Effector memory CD4-positive, alpha-beta T cell (primary cell): ENCODE measurements around the gene ZNF322.

Experiments
- DNase-seq, 3 donors: peaks; one replicate each; pipeline ENCODE4 v3.0.0-alpha.2; 2020
- H3K27ac ChIP-seq: 2 replicates; pipeline ENCODE4 v1.7.0; 2013; ENCODE audit warnings: mild to moderate bottlenecking, low read length, moderate library complexity; ENCODE audit not compliant: insufficient read depth, poor library complexity, severe bottlenecking
- H3K27me3 ChIP-seq: replicated peaks from 2 replicates; pipeline ENCODE4 v1.7.0; 2013; ENCODE audit warnings: mild to moderate bottlenecking, low read length; ENCODE audit not compliant: insufficient read depth, control insufficient read depth, poor library complexity, severe bottlenecking
- H3K36me3 ChIP-seq: 2 replicates; pipeline ENCODE4 v1.7.0; 2013; ENCODE audit warnings: mild to moderate bottlenecking, low read length, moderate library complexity; ENCODE audit not compliant: control insufficient read depth, insufficient read depth
- H3K4me1 ChIP-seq: 2 replicates; pipeline ENCODE4 v1.7.0; 2013; ENCODE audit warnings: low read length, mild to moderate bottlenecking; ENCODE audit not compliant: control insufficient read depth, insufficient read depth, poor library complexity, severe bottlenecking
- H3K4me3 ChIP-seq: 2 replicates; pipeline ENCODE4 v1.7.0; 2013; ENCODE audit warnings: low read length, low read depth, mild to moderate bottlenecking; ENCODE audit not compliant: insufficient read depth, poor library complexity, severe bottlenecking
- H3K9me3 ChIP-seq: 2 replicates; pipeline ENCODE4 v1.7.0; 2013; ENCODE audit warnings: mild to moderate bottlenecking, low read length, moderate library complexity; ENCODE audit not compliant: control insufficient read depth

ZNF322 gene

DNA sequence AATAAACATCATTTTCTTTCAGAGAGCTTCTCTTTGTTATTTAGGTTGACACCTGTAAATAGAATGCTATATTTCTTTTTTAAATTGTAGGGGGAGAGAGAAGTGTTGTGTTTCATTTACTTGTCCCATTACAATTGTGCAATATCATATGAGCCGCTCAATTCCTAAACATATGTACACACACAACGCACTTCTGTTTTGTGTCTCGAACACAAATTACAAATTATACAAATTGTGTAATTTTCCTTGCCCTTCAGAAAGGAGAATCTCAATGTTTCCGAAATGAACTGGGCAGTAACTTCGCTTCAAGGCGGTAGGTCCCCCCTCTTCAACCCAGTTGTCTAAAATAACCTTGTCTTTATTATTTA lies 65.4 kb downstream of the ZNF322 start:
- Histone ChIP-seq H3K27me3 (peaks cover 4% of the 10 kb centered on the region), H3K4me3 (no peak overlapping the region), H3K4me1 (peaks cover 9% of the 10 kb centered on the region), H3K9me3 (no peaks in the 10 kb centered on the region), H3K27ac (no peak overlapping the region), H3K36me3 (peaks cover 10% of the 10 kb centered on the region)
- no peak for DNase-seq

DNA sequence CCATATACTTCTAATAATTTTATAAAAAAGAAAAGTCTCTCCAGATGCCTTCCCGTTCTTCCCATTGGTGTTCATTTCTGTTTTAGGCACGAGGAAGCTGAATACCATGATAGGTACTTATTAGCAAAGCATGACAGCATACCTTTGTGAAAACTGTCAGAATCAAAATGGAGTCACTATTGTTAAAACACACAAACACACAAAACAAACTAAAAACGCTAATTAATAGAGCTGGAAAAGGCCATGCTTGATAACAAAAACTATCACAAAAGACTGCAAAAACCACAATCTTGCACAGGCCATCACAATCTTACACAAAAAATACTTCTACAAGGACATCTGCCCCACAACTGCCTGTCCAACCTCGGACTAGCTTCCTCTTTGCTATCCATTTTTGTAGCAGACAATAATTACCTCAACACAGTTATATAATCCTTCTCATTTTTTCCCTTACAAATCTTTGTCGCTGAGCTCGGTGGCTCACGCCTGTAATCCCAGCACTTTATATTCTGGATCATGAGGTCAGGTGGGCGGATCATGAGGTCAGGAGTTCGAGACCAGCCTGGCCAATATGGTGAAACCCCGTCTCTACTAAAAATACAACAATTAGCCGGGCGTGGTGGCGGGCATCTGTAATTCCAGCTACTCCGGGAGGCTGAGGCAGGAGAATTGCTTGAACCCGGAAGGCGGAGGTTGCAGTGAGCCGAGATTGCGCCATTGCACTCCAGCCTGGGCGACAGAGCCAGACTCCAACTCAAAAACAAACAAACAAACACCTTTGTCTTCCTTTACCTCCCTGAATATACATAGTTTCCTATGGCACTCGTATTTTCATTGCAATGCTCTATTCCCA lies 66.0 kb downstream of the ZNF322 start:
- no peak overlapping the region for H3K27ac ChIP-seq
- peaks cover 4% of the 10 kb centered on the region for H3K27me3 ChIP-seq
- no peak overlapping the region for H3K4me3 ChIP-seq
- H3K36me3 ChIP-seq = peaks cover 5% of the 10 kb centered on the region
- no peak for DNase-seq
- H3K9me3 ChIP-seq = no peaks in the 10 kb centered on the region
- H3K4me1 ChIP-seq = peaks cover 9% of the 10 kb centered on the region

GRCh38 chr6:26592649-26593048 lies 66.9 kb downstream of the ZNF322 start:
- Histone ChIP-seq H3K4me3 (no peak overlapping the region), H3K36me3 (no peaks in the 10 kb centered on the region), H3K9me3 (no peaks in the 10 kb centered on the region), H3K4me1 (peaks cover 3% of the 10 kb centered on the region), H3K27me3 (peaks cover 4% of the 10 kb centered on the region), H3K27ac (no peak overlapping the region)
- no peak for DNase-seq

GRCh38 chr6:26588965-26589364 lies 70.6 kb downstream of the ZNF322 start:
- Histone ChIP-seq H3K4me3 (no peak overlapping the region), H3K27me3 (peaks cover 4% of the 10 kb centered on the region), H3K27ac (no peak overlapping the region), H3K9me3 (no peaks in the 10 kb centered on the region), H3K36me3 (no peaks in the 10 kb centered on the region), H3K4me1 (no peaks in the 10 kb centered on the region)
- no peak for DNase-seq
